Forelimb muscle (tissue), 1 donor: ENCODE results near the gene RAB24. TPM values are rescaled to one million over a fixed set of nuclear protein-coding genes. Genes with fewer than 3 reads are reported as not detected.
"Not testable (repeated sequence)": the region's sequence is repeated elsewhere in the genome, so short reads cannot be mapped to it uniquely, and the experiment has no call there.

Source experiments
- DNase-seq: peaks from one replicate; pipeline ENCODE4 v3.0.0-alpha.2; 2013; ENCODE audit warnings: low read depth
- polyA plus RNA-seq: library from polyadenylated mRNA; unstranded; fragments of 120-200 nt; gene quantifications from one replicate; pipeline ENCODE4 v1.2.1, GENCODE V29; 2013; ENCODE audit not compliant: insufficient read length

RAB24 gene
- polyA plus RNA-seq, 1 donor = 27.1 TPM

DNA sequence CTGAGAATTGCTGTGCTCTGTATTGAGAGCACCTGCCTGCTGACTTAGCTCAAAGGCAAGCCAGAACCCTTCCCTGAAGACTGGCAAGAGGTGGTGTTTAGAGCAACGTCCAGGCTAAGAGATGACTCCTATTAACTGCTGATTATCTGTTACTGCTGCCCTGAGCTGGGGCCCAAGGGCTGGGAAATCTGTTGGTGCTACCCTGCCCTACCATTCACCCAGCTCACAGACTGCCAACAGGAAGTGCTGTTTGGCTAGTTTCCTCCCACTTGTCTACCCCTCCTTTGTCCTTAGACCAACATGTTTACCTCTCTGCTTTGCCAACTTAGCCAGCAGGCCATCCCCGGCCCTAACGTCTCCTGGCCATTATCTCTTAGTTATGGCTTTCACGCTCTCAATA is 6.9 kb downstream of the RAB24 start:
- DNase-seq = no peak

DNA sequence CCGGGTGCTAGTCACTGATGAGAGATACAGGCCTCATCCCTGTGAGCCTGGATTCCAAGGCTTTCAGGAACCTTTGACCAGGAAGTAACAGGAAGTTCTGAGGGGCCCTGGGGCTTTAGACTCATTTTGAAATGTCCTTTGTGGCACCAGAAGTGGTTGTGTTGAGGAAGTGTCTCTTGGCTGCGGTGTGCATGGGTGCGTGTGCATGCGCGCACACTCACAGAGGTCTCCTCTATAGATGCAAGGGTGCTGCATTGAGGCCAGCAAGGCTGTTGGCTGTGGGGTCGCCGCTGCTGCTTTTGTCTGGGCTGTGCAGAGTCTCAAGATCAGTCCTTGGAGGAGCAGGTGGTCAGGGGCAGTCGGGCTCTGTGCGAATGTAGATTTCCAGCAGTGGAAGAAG is 7.6 kb downstream of the RAB24 start:
- DNase-seq = no peak

DNA sequence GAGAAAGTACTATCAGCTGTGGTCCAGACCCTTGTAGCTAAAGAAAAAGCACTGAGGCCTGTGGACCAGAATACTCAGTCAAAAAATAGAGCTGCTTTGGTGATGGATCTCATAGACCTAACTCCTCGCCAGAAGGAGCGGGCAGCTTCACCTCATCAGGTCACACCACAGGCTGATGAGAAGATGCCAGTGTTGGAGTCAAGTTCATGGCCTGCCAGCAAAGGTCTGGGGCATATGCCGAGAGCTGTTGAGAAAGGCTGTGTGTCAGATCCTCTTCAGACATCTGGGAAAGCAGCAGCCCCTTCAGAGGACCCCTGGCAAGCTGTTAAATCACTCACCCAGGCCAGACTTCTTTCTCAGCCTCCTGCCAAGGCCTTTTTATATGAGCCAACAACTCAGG is 8.9 kb downstream of the RAB24 start:
- no peak for DNase-seq

DNA sequence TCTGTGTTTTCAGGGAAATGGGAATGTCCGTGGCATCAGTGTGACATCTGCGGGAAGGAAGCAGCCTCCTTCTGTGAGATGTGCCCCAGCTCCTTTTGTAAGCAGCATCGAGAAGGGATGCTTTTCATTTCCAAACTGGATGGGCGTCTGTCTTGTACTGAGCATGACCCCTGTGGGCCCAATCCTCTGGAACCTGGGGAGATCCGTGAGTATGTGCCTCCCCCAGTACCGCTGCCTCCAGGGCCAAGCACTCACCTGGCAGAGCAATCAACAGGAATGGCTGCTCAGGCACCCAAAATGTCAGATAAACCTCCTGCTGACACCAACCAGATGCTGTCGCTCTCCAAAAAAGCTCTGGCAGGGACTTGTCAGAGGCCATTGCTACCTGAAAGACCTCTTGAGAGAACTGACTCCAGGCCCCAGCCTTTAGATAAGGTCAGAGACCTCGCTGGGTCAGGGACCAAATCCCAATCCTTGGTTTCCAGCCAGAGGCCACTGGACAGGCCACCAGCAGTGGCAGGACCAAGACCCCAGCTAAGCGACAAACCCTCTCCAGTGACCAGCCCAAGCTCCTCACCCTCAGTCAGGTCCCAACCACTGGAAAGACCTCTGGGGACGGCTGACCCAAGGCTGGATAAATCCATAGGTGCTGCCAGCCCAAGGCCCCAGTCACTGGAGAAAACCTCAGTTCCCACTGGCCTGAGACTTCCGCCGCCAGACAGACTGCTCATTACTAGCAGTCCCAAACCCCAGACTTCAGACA is 9.5 kb downstream of the RAB24 start:
- DNase-seq = no peak

DNA sequence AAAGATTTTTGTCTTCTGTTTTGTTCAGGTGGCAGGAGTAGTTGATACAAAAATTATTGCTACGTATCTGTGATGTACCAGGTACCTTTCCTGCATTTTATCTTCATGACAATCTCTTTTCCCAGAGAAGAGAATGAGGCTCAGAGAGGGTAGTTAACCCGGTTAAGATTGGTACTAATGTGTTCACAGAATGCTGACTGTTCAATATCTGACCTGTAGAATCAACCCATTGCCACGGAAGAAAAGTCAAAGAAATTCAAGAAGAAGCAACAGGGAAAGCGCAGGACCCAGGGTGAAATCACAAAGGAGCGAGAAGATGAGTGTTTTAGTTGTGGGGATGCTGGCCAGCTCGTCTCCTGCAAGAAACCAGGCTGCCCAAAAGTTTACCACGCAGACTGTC is 11.8 kb downstream of the RAB24 start:
- no peak for DNase-seq

DNA sequence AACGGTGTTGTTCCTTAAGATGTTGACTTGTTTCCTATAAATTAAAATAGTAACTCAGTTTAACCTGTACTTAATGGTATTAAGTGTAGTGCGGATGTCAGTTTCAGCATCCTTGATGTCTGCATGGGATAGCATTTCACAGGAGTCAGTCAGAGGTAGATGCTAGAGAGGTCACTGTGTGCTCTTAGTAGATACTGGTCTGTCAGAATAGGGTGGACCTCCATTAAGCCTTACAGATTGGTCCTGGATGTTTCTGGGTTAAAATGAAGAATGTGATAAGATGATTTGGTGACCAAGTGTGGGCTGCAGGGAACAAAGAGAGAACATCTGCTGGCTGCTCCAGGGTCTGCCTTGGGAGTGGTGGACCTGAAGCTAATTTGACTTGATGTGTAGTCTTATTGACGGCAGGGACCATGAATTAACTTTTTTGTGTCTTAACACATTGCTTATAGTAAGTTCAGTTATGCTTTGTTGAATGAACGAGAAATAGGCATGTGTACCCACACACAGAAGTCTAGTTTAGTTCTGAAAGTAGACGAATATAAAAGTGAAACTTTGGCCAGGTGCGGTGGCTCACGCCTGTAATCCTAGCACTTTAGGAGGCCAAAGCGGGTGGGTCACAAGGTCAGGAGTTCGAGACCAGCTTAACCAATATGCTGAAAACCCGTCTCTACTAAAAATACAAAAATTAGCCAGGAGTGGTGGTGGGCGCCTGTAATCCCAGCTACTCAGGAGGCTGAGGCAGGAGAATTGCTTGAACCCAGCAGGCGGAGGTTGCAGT is 12.5 kb downstream of the RAB24 start:
- no peak for DNase-seq

DNA sequence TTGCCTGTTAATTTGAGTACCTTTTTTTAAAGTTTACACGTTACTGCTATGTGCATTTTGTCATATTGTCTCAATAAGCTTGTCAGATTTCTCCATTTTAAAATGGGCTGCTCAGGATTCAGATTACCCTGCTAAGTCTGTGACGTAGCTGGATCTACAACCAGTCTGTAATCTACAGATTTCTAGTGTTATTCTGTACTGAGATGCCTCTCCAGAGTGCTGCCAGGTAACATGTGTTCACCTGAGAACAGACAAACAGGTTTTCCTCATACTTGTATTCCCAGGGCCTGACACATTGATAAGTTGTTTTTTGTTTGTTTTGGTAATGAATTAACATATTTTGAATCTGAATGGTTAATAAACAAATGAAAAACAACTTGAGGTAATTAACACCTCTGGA is 15.3 kb downstream of the RAB24 start:
- no peak for DNase-seq

DNA sequence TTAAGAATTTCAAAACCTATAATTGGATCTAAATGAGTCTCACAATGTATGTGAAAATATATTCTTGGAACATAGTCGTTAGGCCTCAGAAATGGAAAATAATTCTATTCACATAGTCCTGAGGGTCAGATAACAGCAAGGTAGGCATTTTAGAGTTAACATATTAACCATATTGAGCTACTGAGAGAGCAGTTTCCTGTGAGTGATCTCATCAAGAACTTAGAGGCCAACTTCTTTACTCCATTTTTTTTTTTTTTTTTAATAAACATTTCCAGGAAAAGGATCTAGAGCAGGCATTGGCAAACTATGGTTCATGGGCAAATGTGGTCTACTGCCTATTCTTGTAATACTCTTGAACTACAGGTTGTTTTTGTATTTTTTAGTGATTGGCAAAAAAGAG is 26.6 kb downstream of the RAB24 start:
- no peak for DNase-seq

DNA sequence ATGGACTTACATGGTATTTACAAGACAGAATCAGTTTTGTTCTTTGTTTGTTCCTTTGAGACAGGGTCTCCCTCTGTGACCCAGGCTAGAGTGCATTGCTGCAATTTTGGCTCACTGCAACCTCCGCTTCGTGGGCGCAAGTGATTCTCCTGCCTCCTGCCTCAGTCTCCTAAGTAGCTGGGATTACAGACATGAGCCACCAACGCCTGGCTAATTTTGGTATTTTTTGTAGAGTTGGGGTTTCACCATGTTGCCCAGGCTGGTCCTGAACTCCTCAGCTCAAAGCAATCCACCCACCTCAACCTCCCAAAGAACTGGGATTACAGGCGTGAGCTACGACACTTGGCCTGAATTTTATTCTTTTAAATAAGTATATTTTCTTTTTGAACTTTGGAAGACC is 27.6 kb downstream of the RAB24 start:
- DNase-seq = no peak

DNA sequence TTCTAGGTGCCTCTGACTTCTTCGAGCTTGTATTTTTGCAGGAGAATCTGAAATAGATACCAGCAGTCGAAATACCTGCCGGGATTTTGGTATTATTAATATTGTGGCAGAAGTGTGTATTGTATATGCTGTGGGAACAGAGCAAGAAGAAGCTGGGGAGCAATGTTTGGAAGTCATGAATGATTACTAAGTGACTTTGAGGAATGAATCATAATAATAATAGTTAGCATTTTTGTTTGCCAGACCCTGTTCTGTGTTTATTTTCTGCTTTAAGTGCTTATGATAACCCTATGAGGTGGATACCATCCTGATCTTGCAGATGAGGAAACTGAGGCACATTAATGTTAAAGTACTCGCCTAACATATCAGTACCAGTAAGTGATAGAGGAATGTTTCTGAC is 32.4 kb downstream of the RAB24 start:
- no peak for DNase-seq

DNA sequence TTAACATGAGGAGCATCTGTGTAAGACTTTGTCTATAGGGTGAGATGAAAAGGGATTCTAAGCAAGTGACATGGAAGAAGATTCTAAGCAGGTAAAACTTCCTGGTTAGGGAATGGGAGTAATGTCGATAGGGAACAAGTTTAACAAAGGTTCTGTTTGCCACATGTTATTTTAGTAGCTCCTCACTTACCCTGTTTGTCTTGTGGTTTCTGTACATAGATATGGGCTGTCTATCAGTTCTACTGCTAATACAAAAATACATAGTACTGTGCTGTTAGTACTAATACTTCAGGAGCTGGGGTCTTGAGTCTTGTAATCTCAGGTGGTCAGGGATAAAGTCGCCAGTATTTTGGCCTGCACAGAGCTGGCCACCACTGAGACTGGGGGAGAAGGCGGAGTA is 32.9 kb downstream of the RAB24 start:
- no peak for DNase-seq

DNA sequence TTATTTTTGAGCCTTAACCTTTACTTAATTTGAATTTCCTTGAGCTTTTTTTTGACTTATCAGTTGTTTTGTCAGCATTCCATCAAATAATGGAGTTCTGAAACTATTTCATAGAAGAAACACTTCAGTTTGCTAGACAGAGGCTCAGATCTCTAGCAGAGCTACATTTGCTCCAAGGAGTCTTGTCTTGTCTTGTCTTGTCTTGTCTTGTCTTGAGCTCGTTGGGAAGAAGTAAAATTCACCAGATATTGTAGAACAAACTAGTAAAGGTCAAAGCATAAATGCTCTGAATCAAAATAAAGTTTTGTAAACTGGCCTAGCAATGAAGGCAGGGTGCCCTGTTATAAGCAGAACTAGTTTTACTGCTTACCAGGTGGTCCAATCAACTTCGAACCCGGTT is 33.5 kb downstream of the RAB24 start:
- no peak for DNase-seq

DNA sequence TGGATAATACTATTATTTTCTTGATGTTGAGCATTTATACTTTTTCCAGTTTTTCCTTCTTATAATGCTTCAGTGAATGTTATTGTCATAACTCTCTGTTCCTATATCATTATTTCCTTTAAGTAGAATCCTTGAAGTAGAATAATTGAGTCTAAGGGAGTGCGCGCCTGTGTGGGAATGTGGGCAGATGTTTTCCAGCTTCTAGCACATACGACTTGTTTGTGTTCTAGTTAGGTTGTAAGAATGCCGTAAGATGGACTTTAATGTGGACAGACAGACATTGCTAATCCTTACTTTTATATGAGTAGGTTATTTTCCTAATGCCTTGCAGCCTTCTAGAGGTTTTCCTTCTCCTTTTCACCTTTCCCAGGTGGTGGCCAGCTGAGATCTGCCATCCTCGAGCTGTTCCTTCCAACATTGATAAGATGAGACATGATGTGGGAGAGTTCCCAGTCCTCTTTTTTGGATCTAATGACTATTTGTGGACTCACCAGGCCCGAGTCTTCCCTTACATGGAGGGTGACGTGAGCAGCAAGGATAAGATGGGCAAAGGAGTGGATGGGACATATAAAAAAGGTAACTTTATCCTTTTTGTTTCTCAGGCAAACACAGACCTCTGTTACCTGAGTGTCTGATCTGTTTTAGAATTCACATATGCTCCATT is 34.2 kb downstream of the RAB24 start:
- DNase-seq = no peak

DNA sequence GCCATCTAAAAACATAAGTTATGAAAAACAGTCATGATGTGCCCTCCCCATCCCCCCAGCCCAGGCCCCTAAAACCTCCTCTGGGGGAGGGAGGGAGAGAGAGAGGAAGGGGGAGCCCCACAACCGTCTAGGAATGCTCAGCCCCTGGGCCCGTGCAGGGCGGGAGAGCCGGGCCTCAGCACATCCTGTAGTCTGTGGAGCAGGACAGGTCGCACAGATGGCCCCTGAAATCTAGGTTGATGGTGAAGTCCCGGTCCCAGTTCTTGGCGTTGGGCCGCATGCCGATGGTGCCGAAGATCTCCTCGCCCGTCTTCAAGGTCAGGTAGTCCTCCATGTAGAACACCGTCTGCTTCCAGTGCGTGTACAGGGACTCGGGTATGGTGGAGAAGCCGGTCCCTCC is 38.1 kb downstream of the RAB24 start:
- no peak for DNase-seq

DNA sequence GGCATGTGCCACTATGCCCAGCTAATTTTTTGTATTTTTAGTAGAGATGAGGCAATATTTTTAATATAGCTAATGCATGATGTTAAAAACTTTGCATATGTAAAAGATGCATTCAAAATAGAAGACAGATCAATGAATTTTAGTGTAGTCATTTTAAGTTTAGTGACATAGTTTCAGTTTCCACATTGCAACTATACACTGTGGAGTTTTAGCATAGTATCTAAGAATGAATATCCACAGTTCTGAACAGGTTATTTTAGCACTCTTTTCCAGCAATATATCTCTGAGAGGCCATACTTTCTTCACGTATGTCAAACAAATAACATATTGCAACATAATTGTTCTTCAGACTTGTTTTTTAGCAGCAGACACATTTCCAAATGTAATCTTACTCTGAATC is 39.3 kb downstream of the RAB24 start:
- DNase-seq = no peak

DNA sequence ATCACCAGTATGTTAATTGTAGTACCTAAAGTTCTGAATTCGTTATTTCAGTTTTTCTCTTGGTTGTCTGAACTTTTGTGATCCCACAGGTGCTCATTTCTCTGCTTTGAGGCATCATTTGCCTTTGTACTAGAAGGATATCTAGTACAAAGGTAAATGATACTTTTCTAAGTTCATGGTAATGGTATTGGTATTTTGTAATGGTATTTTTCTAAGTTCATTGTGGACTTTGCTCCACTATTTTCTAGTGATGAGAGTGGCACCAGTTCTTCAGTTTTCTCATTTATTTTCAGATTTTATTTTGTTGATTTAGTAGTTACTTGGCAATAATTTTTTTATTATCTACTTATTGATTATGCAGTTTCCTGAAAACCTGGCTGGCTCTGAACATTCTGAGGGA is 42.0 kb downstream of the RAB24 start:
- no peak for DNase-seq

DNA sequence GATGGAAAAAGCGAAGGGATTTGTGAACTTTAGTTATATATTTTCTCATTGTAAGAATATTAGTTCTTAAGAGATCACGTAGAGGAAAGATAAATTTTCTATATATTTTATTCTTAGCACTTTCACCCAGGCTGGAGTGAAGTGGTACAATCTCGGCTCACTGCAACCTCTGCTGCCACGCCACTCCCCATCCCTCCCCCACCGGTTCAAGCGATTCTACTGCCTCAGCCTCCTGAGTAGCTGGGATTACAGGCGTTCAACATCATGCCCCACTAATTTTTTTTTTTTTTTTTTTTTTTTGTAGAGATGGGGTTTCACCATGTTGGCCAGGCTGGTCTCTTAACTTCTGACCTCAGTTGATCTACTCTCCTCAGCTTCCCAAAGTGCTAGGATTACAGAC is 42.6 kb downstream of the RAB24 start:
- DNase-seq = no peak

DNA sequence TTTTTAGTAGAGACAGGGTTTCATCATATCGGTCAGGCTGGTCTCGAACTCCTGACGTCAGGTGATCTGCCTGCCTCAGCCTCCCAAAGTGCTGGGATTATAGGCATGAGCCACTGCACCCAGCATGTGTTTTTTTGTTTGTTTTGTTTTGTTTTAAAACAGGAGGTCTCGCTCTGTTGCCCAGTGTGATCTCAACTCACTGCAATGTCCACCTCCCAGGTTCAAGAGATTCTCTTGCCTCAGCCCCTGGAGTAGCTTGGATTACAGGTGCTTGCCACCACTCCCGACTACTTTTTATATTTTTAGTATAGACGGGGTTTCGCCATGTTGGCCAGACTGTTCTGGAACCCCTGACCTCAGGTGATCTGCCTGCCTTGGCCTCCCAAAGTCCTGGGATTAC is 44.8 kb downstream of the RAB24 start:
- DNase-seq = not testable (repeated sequence)

DNA sequence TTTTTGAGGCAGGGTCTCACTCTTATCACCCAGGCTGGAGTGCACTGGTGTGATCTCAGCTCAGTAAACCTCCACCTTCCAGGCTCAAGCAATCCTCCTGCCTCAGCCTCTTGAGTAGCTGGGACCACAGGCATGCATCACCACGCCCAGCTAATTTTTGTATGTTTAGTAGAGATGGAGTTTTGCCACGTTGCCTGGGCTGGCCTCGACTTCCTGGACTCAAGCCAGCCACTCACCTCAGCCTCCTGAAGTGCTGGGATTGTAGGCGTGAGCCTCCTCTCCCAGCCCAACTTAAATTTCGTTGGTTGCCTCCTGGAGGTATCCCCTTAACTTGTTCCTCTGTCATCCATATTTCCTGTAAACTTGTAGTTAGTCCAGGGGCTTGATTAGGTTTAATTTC is 47.2 kb downstream of the RAB24 start:
- DNase-seq = no peak

DNA sequence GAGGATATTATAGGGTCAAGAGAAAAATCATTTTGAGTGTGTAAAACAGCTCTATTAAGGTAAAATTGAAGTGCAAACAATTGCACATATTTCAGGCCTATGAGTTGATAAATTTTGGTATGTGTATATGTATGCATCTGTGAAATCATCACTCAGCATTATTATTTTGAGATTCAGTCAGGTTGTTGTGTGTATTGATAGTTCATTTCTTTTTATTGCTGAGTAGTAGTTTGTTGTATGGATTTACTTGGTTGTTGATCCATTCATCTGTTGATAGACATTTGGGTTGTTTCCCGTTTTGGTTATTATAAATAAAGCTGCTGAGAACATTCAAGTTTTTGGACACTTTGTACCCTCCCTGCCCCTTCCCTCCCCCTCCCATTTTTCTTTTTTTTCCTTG is 50.3 kb downstream of the RAB24 start:
- no peak for DNase-seq
